ENCODE data around the gene ST8SIA4. TPM values are rescaled to one million over a fixed set of nuclear protein-coding genes. Genes with fewer than 3 reads are reported as not detected.

ST8SIA4 gene
- total RNA-seq, 1 donor from 2014 or later, result 0.59 TPM

- Histone ChIP-seq H2AFZ (ENCODE audit: low read depth, low read length) (no peak overlapping the region), H3K9ac (ENCODE audit: low read length) (no peak overlapping the region), H4K20me1 (ENCODE audit: insufficient read depth, low read length) (no peaks in the 10 kb centered on the region), H3K9me3 (ENCODE audit: insufficient read depth, low read depth, low read length) (no peaks in the 10 kb centered on the region), H3K27ac (ENCODE audit: low read depth, low read length) (no peak overlapping the region), H3K27me3 (ENCODE audit: insufficient read depth, low read length) (no peaks in the 10 kb centered on the region), H3K36me3 (ENCODE audit: insufficient read depth, low read length) (no peaks in the 10 kb centered on the region), H3K4me2 (ENCODE audit: low read length) (no peak overlapping the region), H3K4me3 (ENCODE audit: insufficient read depth, low read depth, low read length) (no peak overlapping the region), H3K4me1 (ENCODE audit: insufficient read depth, low read length) (no peaks in the 10 kb centered on the region), H3K79me2 (ENCODE audit: insufficient read depth, low read length) (no peaks in the 10 kb centered on the region)
- H3K9me3 Mint-ChIP-seq (ENCODE audit: unreplicated experiment), result no peaks in the 10 kb centered on the region
- H3K36me3 Mint-ChIP-seq (ENCODE audit: low read depth, unreplicated experiment), result no peaks in the 10 kb centered on the region
- no peak for TF ChIP-seq EZH2 (IDR thresholded peaks at IDR 0.05; ENCODE audit: insufficient read depth, low read length)
- TF ChIP-seq, protein P1, sequence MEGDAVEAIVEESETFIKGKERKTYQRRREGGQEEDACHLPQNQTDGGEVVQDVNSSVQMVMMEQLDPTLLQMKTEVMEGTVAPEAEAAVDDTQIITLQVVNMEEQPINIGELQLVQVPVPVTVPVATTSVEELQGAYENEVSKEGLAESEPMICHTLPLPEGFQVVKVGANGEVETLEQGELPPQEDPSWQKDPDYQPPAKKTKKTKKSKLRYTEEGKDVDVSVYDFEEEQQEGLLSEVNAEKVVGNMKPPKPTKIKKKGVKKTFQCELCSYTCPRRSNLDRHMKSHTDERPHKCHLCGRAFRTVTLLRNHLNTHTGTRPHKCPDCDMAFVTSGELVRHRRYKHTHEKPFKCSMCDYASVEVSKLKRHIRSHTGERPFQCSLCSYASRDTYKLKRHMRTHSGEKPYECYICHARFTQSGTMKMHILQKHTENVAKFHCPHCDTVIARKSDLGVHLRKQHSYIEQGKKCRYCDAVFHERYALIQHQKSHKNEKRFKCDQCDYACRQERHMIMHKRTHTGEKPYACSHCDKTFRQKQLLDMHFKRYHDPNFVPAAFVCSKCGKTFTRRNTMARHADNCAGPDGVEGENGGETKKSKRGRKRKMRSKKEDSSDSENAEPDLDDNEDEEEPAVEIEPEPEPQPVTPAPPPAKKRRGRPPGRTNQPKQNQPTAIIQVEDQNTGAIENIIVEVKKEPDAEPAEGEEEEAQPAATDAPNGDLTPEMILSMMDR (IDR thresholded peaks at IDR 0.05; ENCODE audit: insufficient read depth, low read depth, low read length), result no peak
- FAIRE-seq (no peak), DNase-seq (ENCODE audit: low read depth) (no peak)
- no peak overlapping the region for H3K27ac Mint-ChIP-seq (ENCODE audit: unreplicated experiment)
- H3K27me3 Mint-ChIP-seq (ENCODE audit: low read depth, unreplicated experiment), result no peaks in the 10 kb centered on the region
- H3K4me1 Mint-ChIP-seq (ENCODE audit: low read depth, unreplicated experiment), result no peaks in the 10 kb centered on the region
- H3K4me3 Mint-ChIP-seq (ENCODE audit: unreplicated experiment), result no peak overlapping the region
These were observed 36.0 kb downstream of the ST8SIA4 start for GRCh38 chr5:100867039-100867562.

DNA sequence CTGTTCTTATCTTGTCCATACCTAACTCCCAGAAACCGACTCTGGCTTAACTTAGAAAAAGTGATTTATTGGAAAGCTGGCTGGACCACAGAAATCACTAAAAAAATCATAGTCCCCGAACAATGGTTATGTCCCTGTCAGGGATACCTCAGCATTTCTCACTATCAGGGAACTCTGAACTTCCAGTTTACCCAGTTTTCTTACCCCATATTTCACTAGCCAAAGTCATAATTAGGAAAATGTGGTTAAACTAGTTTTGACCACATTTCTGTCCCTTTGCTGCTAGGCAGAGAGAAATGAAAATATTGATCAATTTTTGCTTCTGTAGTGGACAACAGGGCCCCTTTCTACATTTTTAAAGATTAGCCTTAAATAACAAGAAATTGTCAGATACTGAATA lies 38.2 kb downstream of the ST8SIA4 start:
- Histone ChIP-seq H3K27me3 (ENCODE audit: insufficient read depth, low read length) (no peaks in the 10 kb centered on the region), H3K9ac (ENCODE audit: low read length) (no peak overlapping the region), H3K79me2 (ENCODE audit: insufficient read depth, low read length) (no peaks in the 10 kb centered on the region), H3K4me2 (ENCODE audit: low read length) (no peak overlapping the region), H3K27ac (ENCODE audit: low read depth, low read length) (no peak overlapping the region), H2AFZ (ENCODE audit: low read depth, low read length) (no peak overlapping the region), H3K4me1 (ENCODE audit: insufficient read depth, low read length) (no peaks in the 10 kb centered on the region), H4K20me1 (ENCODE audit: insufficient read depth, low read length) (no peaks in the 10 kb centered on the region), H3K36me3 (ENCODE audit: insufficient read depth, low read length) (no peaks in the 10 kb centered on the region), H3K4me3 (ENCODE audit: insufficient read depth, low read depth, low read length) (no peak overlapping the region), H3K9me3 (ENCODE audit: insufficient read depth, low read depth, low read length) (no peaks in the 10 kb centered on the region)
- no peak for TF ChIP-seq EZH2 (IDR thresholded peaks at IDR 0.05; ENCODE audit: insufficient read depth, low read length)
- TF ChIP-seq, protein P1 (IDR thresholded peaks at IDR 0.05; ENCODE audit: insufficient read depth, low read depth, low read length), result no peak
- FAIRE-seq (no peak), DNase-seq (ENCODE audit: low read depth) (no peak)
- Mint-ChIP-seq H3K27me3 (ENCODE audit: low read depth, unreplicated experiment) (no peaks in the 10 kb centered on the region), H3K27ac (ENCODE audit: unreplicated experiment) (no peak overlapping the region), H3K36me3 (ENCODE audit: low read depth, unreplicated experiment) (no peaks in the 10 kb centered on the region), H3K4me3 (ENCODE audit: unreplicated experiment) (no peak overlapping the region), H3K9me3 (ENCODE audit: unreplicated experiment) (no peaks in the 10 kb centered on the region), H3K4me1 (ENCODE audit: low read depth, unreplicated experiment) (no peaks in the 10 kb centered on the region)

GRCh38 chr5:100863739-100864138 lies 39.3 kb downstream of the ST8SIA4 start:
- Histone ChIP-seq H3K27ac (ENCODE audit: low read depth, low read length) (no peak overlapping the region), H3K9me3 (ENCODE audit: insufficient read depth, low read depth, low read length) (no peaks in the 10 kb centered on the region), H3K4me1 (ENCODE audit: insufficient read depth, low read length) (no peaks in the 10 kb centered on the region), H3K79me2 (ENCODE audit: insufficient read depth, low read length) (no peaks in the 10 kb centered on the region), H3K27me3 (ENCODE audit: insufficient read depth, low read length) (no peaks in the 10 kb centered on the region), H3K9ac (ENCODE audit: low read length) (no peak overlapping the region), H2AFZ (ENCODE audit: low read depth, low read length) (no peak overlapping the region), H3K4me2 (ENCODE audit: low read length) (no peak overlapping the region), H3K4me3 (ENCODE audit: insufficient read depth, low read depth, low read length) (no peak overlapping the region), H4K20me1 (ENCODE audit: insufficient read depth, low read length) (no peaks in the 10 kb centered on the region), H3K36me3 (ENCODE audit: insufficient read depth, low read length) (no peaks in the 10 kb centered on the region)
- H3K4me1 Mint-ChIP-seq (ENCODE audit: low read depth, unreplicated experiment), result no peaks in the 10 kb centered on the region
- TF ChIP-seq, protein P1 (IDR thresholded peaks at IDR 0.05; ENCODE audit: insufficient read depth, low read depth, low read length), result no peak
- TF ChIP-seq EZH2 (IDR thresholded peaks at IDR 0.05; ENCODE audit: insufficient read depth, low read length), result no peak
- no peak overlapping the region for H3K27ac Mint-ChIP-seq (ENCODE audit: unreplicated experiment)
- no peak overlapping the region for H3K4me3 Mint-ChIP-seq (ENCODE audit: unreplicated experiment)
- no peaks in the 10 kb centered on the region for H3K27me3 Mint-ChIP-seq (ENCODE audit: low read depth, unreplicated experiment)
- H3K9me3 Mint-ChIP-seq (ENCODE audit: unreplicated experiment), result no peaks in the 10 kb centered on the region
- FAIRE-seq (no peak), DNase-seq (ENCODE audit: low read depth) (no peak)
- no peaks in the 10 kb centered on the region for H3K36me3 Mint-ChIP-seq (ENCODE audit: low read depth, unreplicated experiment)
